Measurements from ENCODE around the gene SERINC5. TPM values are rescaled to one million over a fixed set of nuclear protein-coding genes. Genes with fewer than 3 reads are reported as not detected.
A peak's percentile ranks its signal among the peaks of the same experiment; 100 is the strongest.

The SERINC5 gene
- polyA plus RNA-seq, 1 of the 3 experiments (the other 2 are of a cell fraction), result 4.5 TPM

DNA sequence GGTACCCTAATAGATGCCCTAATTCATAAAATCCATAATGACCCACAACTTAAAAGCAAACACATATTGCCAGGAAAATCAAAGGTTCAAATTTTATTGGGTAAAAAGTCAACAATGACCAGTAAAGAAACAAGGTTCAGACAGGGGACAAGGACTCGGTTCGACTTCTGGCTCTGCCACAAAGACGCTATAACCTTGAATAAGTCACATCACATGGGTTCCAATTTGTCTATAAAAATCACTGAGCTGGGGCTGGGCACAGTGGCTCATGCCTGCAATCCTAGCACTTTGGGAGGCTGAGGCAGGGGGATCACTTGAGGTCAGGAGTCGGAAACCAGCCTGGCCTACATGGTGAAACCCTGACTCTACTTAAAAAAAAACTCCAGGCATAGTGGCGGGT lies 80.5 kb downstream of the SERINC5 start (continued):
- TF ChIP-seq, protein P1, sequence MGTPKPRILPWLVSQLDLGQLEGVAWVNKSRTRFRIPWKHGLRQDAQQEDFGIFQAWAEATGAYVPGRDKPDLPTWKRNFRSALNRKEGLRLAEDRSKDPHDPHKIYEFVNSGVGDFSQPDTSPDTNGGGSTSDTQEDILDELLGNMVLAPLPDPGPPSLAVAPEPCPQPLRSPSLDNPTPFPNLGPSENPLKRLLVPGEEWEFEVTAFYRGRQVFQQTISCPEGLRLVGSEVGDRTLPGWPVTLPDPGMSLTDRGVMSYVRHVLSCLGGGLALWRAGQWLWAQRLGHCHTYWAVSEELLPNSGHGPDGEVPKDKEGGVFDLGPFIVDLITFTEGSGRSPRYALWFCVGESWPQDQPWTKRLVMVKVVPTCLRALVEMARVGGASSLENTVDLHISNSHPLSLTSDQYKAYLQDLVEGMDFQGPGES (IDR thresholded peaks at IDR 0.05; ENCODE audit: low read depth, low read length), result no peak
- no peak for TF ChIP-seq TEAD4 (IDR thresholded peaks at IDR 0.05; ENCODE audit: borderline replicate concordance, insufficient read depth)
- no peak for TF ChIP-seq RXRA (IDR thresholded peaks at IDR 0.05; ENCODE audit: borderline replicate concordance, low read depth)
- TF ChIP-seq RFX5 (IDR thresholded peaks at IDR 0.05; ENCODE audit: low read length), result no peak
- TF ChIP-seq JUND (IDR thresholded peaks at IDR 0.05), result no peak
- no peak for TF ChIP-seq EZH2phosphoT487 (IDR thresholded peaks at IDR 0.05; ENCODE audit: borderline replicate concordance, low read depth)
- no peak for TF ChIP-seq SIN3A (IDR thresholded peaks at IDR 0.05; ENCODE audit: borderline replicate concordance, low read depth, low read length)

DNA sequence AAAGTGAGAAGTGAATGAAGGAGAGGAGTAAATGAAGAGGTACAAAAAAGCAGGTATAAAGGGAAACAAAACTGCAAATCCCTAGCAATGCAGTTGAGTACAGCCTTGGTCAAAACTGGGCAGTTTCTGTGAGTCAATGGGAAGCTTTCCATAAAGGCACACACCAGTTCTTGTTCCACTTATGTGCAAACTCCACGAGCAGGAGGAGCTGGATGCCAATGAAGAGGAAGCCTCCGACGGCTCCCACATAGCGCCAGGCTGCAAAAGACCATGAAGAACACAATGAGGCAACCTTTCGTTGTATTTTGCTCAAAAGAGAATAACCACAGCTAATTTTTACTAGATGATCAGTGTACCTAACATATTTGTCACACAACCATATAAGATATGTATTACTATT lies 81.1 kb downstream of the SERINC5 start:
- Histone ChIP-seq H3K4me2 (no peak overlapping the region), H2AFZ (ENCODE audit: low read depth) (no peak overlapping the region), H3K79me2 (ENCODE audit: insufficient read depth) (no peaks in the 10 kb centered on the region), H3K9me2 (no peaks in the 10 kb centered on the region), H3K9me3 (no peaks in the 10 kb centered on the region), H4K20me1 (ENCODE audit: insufficient read depth) (no peaks in the 10 kb centered on the region), H3K4me1 (ENCODE audit: control insufficient read depth in 1 of 2, insufficient read depth in 2 of 2, low read depth in 1 of 2, low read length in 1 of 2) (peaks cover 0 to 9% of the 10 kb centered on the region in 2 experiments; a peak in 1 of 4 replicates), H3K9ac (no peak overlapping the region), H3F3A (replicated peaks; ENCODE audit: insufficient read depth) (no peaks in the 10 kb centered on the region), H3K27me3 (ENCODE audit: insufficient read depth) (no peaks in the 10 kb centered on the region), H3K36me3 (replicated peaks in 1 of 2; ENCODE audit: control insufficient read depth in 1 of 2, insufficient read depth in 2 of 2, low read length in 1 of 2) (peaks cover 0 to 3% of the 10 kb centered on the region in 2 experiments), H3K27ac (ENCODE audit: low read depth in 2 of 2, low read length in 1 of 2) (no peak overlapping the region), H3K4me3 (ENCODE audit: low read depth in 2 of 2, low read length in 1 of 2) (no peak overlapping the region)
- DNase-seq, result no peak
- ChIA-PET CTCF (interaction anchor here (1.4 kb wide), 1 partner anchor 142 kb away, joined by 3 read pairs; no protein-coding TSS in a partner anchor), POLR2A (no interaction called here)
- TF ChIP-seq, protein P2, sequence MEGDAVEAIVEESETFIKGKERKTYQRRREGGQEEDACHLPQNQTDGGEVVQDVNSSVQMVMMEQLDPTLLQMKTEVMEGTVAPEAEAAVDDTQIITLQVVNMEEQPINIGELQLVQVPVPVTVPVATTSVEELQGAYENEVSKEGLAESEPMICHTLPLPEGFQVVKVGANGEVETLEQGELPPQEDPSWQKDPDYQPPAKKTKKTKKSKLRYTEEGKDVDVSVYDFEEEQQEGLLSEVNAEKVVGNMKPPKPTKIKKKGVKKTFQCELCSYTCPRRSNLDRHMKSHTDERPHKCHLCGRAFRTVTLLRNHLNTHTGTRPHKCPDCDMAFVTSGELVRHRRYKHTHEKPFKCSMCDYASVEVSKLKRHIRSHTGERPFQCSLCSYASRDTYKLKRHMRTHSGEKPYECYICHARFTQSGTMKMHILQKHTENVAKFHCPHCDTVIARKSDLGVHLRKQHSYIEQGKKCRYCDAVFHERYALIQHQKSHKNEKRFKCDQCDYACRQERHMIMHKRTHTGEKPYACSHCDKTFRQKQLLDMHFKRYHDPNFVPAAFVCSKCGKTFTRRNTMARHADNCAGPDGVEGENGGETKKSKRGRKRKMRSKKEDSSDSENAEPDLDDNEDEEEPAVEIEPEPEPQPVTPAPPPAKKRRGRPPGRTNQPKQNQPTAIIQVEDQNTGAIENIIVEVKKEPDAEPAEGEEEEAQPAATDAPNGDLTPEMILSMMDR (IDR thresholded peaks at IDR 0.05), result no peak
- TF ChIP-seq, protein P3, sequence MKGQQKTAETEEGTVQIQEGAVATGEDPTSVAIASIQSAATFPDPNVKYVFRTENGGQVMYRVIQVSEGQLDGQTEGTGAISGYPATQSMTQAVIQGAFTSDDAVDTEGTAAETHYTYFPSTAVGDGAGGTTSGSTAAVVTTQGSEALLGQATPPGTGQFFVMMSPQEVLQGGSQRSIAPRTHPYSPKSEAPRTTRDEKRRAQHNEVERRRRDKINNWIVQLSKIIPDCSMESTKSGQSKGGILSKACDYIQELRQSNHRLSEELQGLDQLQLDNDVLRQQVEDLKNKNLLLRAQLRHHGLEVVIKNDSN (IDR thresholded peaks at IDR 0.05; ENCODE audit: borderline replicate concordance, low read depth), result no peak
- WGBS (ENCODE audit: low lambda C conversion rate), result 80% methylated on average over 5 of the region's 5 CpGs

DNA sequence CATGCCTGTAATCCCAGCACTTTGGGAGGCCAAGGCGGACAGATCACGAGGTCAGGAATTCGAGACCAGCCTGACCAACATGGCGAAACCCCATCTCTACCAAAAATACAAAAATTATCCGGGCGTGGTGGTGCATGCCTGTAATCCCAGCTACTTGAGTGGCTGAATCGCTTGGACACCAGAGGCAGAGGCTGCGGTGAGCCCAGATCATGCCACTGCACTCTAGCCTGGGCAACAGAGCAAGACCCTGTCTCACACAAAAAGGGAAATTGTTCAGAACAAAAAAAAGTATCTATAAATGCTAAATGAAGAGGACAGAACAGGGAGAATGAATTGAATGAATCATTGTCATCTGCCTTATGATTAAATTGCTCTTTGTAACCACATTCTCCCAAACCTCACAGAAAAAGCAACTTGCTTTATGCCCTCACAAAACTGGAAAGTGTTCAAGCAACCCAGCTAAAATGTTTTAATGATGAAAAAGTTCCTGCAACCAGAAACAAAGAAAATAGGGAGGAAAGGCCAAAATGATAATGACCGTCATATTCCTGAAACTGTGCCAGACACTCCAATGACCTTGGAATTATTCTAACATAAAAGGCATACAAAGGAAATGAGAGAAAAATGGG lies 83.7 kb downstream of the SERINC5 start:
- H3K9me2 ChIP-seq, result no peaks in the 10 kb centered on the region
- H4K20me1 ChIP-seq (ENCODE audit: insufficient read depth), result no peaks in the 10 kb centered on the region
- POLR2A ChIA-PET, result no interaction called here
- H3F3A ChIP-seq (replicated peaks; ENCODE audit: insufficient read depth), result no peaks in the 10 kb centered on the region
- H3K9me3 ChIP-seq, result no peaks in the 10 kb centered on the region
- no peaks in the 10 kb centered on the region for H3K27me3 ChIP-seq (ENCODE audit: insufficient read depth)
- H3K36me3 ChIP-seq (replicated peaks in 1 of 2; ENCODE audit: control insufficient read depth in 1 of 2, insufficient read depth in 2 of 2, low read length in 1 of 2), result peaks cover 0 to 3% of the 10 kb centered on the region in 2 experiments
- no peak overlapping the region for H3K4me2 ChIP-seq
- peaks cover 0 to 14% of the 10 kb centered on the region in 2 experiments; a peak in 1 of 4 replicates for H3K4me1 ChIP-seq (ENCODE audit: control insufficient read depth in 1 of 2, insufficient read depth in 2 of 2, low read depth in 1 of 2, low read length in 1 of 2)
- no peaks in the 10 kb centered on the region for H3K79me2 ChIP-seq (ENCODE audit: insufficient read depth)
- no peak overlapping the region for H3K4me3 ChIP-seq (ENCODE audit: low read depth in 2 of 2, low read length in 1 of 2)
- CTCF ChIA-PET, result interaction anchor here (1.4 kb wide), 1 partner anchor 44 kb away, joined by 4 read pairs; no protein-coding TSS in a partner anchor
- TF ChIP-seq, protein P4, sequence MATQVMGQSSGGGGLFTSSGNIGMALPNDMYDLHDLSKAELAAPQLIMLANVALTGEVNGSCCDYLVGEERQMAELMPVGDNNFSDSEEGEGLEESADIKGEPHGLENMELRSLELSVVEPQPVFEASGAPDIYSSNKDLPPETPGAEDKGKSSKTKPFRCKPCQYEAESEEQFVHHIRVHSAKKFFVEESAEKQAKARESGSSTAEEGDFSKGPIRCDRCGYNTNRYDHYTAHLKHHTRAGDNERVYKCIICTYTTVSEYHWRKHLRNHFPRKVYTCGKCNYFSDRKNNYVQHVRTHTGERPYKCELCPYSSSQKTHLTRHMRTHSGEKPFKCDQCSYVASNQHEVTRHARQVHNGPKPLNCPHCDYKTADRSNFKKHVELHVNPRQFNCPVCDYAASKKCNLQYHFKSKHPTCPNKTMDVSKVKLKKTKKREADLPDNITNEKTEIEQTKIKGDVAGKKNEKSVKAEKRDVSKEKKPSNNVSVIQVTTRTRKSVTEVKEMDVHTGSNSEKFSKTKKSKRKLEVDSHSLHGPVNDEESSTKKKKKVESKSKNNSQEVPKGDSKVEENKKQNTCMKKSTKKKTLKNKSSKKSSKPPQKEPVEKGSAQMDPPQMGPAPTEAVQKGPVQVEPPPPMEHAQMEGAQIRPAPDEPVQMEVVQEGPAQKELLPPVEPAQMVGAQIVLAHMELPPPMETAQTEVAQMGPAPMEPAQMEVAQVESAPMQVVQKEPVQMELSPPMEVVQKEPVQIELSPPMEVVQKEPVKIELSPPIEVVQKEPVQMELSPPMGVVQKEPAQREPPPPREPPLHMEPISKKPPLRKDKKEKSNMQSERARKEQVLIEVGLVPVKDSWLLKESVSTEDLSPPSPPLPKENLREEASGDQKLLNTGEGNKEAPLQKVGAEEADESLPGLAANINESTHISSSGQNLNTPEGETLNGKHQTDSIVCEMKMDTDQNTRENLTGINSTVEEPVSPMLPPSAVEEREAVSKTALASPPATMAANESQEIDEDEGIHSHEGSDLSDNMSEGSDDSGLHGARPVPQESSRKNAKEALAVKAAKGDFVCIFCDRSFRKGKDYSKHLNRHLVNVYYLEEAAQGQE (IDR thresholded peaks at IDR 0.05; ENCODE audit: low read depth, low read length), result no peak
- no peak for DNase-seq
- peak overlapping the region in 1 of 2 experiments; percentile 6; a peak in 1 of 4 replicates for H3K27ac ChIP-seq (ENCODE audit: low read depth in 2 of 2, low read length in 1 of 2)
- H3K9ac ChIP-seq, result no peak overlapping the region
- 95% methylated on average over 9 of the region's 9 CpGs for WGBS (ENCODE audit: low lambda C conversion rate)
- H2AFZ ChIP-seq (ENCODE audit: low read depth), result no peak overlapping the region
